GM12892 (cell line): ENCODE measurements around the gene FBXL22.

ENCODE experiments used
- DNase-seq: peaks from one replicate; pipeline ENCODE4 v3.0.0; 2011; ENCODE audit not compliant: insufficient read length
- FAIRE-seq: peaks from 2 replicates; lab custom pipeline; 2011; peaks lifted over from hg19 to GRCh38; lab: Jason Lieb, UNC
- POLR2A ChIP-seq: IDR thresholded peaks from 2 replicates; pipeline ENCODE4 v1.6.1; 2011; ENCODE audit warnings: low read depth, low read length, control low read depth
- POLR2AphosphoS5 ChIP-seq: IDR thresholded peaks from 2 replicates; pipeline ENCODE4 v1.6.1; 2011; ENCODE audit warnings: low read depth, low read length, control low read depth
- TAF1 ChIP-seq: IDR thresholded peaks from 2 replicates; pipeline ENCODE4 v1.6.1; 2011; ENCODE audit warnings: low read depth, mild to moderate bottlenecking, control low read depth, low read length, borderline replicate concordance

FBXL22 gene

GRCh38 chr15:63626955-63627354 is 29.8 kb downstream of the FBXL22 start:
- no peak for TF ChIP-seq POLR2AphosphoS5
- no peak for TF ChIP-seq TAF1
- no peak for TF ChIP-seq POLR2A
- no peak for DNase-seq
- peak; percentile 46 for FAIRE-seq

- TF ChIP-seq POLR2AphosphoS5 (no peak), TAF1 (no peak), POLR2A (no peak)
- no peak for FAIRE-seq
- DNase-seq = no peak
Measured at GRCh38 chr15:63628123-63628822, 31.1 kb downstream of the FBXL22 start.

- no peak for TF ChIP-seq POLR2A
- TF ChIP-seq POLR2AphosphoS5 = no peak
- TF ChIP-seq TAF1 = no peak
- no peak for DNase-seq
- no peak for FAIRE-seq
Measured at GRCh38 chr15:63630036-63630751, 33.0 kb downstream of the FBXL22 start.

- TF ChIP-seq TAF1 = no peak
- no peak for TF ChIP-seq POLR2AphosphoS5
- TF ChIP-seq POLR2A = no peak
- no peak for FAIRE-seq
- DNase-seq = no peak
Measured at GRCh38 chr15:63633312-63633711, 36.1 kb downstream of the FBXL22 start.

GRCh38 chr15:63634154-63634553 is 37.0 kb downstream of the FBXL22 start:
- no peak for DNase-seq
- no peak for FAIRE-seq
- TF ChIP-seq TAF1 (no peak), POLR2AphosphoS5 (no peak), POLR2A (no peak)

- DNase-seq (no peak), FAIRE-seq (no peak)
- no peak for TF ChIP-seq POLR2A
- TF ChIP-seq POLR2AphosphoS5 = no peak
- TF ChIP-seq TAF1 = no peak
Measured at GRCh38 chr15:63636518-63637061, 39.4 kb downstream of the FBXL22 start.

GRCh38 chr15:63638839-63639238 is 41.7 kb downstream of the FBXL22 start:
- DNase-seq = no peak
- TF ChIP-seq POLR2AphosphoS5 = no peak
- no peak for TF ChIP-seq POLR2A
- no peak for TF ChIP-seq TAF1
- FAIRE-seq = no peak

- TF ChIP-seq TAF1 = no peak
- no peak for TF ChIP-seq POLR2A
- no peak for TF ChIP-seq POLR2AphosphoS5
- FAIRE-seq = no peak
- no peak for DNase-seq
Measured at GRCh38 chr15:63640146-63640545, 43.0 kb downstream of the FBXL22 start.
